Upper lobe of left lung (tissue), 4 donors: Measurements from ENCODE around the gene LYSMD2.

Experiments
- EP300 ChIP-seq, 4 donors: sonication (generic); formaldehyde crosslinking; IDR thresholded peaks; one replicate each; pipeline ENCODE4 v1.5.1; 2017; ENCODE audit warnings: antibody characterized with exemption in 4 of 4, control low read depth in 2 of 4
- POLR2A ChIP-seq, 4 donors: fragments of 450-650 bp; IDR thresholded peaks; one replicate each; pipeline ENCODE4 v1.5.1; 2016 to 2017; ENCODE audit warnings: antibody characterized with exemption in 4 of 4, mild to moderate bottlenecking in 2 of 4
- POLR2AphosphoS5 ChIP-seq, 2 donors: sonication (generic); formaldehyde crosslinking; IDR thresholded peaks; one replicate each; pipeline ENCODE4 v1.5.1; 2017; ENCODE audit warnings: antibody characterized with exemption in 2 of 2
- TF ChIP-seq, protein P1 (sequence below), 6 experiments: fragments of 450-650 bp in 4 of 6; fragments of 200-600 bp in 2 of 6; sonication (generic) in 2 of 6; IDR thresholded peaks; one replicate each; pipeline ENCODE4 v1.5.1; 2016 to 2019; ENCODE audit warnings: antibody characterized with exemption in 6 of 6

DNA sequence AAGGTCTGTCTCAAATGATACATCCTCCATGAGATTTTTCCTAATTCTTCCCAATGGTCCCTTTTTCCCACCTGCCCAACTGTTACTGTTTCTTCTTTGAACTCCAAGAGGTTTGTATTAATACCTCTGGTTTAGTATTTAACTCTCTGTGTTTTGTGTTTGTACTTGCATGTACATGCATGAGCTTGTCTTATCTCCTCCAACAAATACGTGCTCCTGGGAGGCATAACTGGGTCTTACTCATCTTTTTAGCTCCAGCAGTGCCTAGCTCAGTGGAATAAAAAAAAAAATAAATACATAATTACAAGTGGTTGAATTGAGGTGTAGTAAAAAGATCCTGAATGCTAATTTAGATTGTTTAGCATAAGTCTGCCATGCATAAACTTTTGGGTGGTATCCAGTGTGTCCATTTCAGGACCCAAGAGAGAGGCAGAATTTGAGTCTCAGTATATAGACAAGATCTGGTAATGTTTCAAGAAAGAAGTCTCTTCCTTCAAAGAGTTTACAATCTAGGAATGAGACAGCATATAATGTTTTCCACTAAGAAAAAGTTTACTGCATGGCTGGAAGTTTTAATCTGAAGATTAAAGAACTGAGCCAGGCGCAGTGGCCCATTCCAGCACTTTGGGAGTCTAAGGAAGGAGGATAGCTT lies 1.7 kb upstream of the LYSMD2 start:
- TF ChIP-seq, protein P1, sequence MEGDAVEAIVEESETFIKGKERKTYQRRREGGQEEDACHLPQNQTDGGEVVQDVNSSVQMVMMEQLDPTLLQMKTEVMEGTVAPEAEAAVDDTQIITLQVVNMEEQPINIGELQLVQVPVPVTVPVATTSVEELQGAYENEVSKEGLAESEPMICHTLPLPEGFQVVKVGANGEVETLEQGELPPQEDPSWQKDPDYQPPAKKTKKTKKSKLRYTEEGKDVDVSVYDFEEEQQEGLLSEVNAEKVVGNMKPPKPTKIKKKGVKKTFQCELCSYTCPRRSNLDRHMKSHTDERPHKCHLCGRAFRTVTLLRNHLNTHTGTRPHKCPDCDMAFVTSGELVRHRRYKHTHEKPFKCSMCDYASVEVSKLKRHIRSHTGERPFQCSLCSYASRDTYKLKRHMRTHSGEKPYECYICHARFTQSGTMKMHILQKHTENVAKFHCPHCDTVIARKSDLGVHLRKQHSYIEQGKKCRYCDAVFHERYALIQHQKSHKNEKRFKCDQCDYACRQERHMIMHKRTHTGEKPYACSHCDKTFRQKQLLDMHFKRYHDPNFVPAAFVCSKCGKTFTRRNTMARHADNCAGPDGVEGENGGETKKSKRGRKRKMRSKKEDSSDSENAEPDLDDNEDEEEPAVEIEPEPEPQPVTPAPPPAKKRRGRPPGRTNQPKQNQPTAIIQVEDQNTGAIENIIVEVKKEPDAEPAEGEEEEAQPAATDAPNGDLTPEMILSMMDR (IDR thresholded peaks at IDR 0.05) = no peak
- TF ChIP-seq POLR2AphosphoS5 (IDR thresholded peaks at IDR 0.05) (no peak), EP300 (IDR thresholded peaks at IDR 0.05) (no peak), POLR2A (IDR thresholded peaks at IDR 0.05) (no peak)
